SK-N-SH (cell line): ENCODE results near the gene EVC2. TPM values are rescaled to one million over a fixed set of nuclear protein-coding genes. Genes with fewer than 3 reads are reported as not detected.

ENCODE experiments used
- CTCF ChIA-PET: fragments of 300-600, 350-600 bp; formaldehyde crosslinking; extraction: SDS; loops from one replicate; lab custom pipeline; 2021; lab: Yijun Ruan, JAX
- POLR2A ChIA-PET: fragments of 350-600 bp; sonication (Branson Sonifier 250); formaldehyde crosslinking; extraction: SDS; loops from one replicate; lab custom pipeline; 2020; ENCODE audit warnings: antibody characterized with exemption, inconsistent platforms; lab: Yijun Ruan, JAX
- DNase-seq: peaks from one replicate; pipeline ENCODE4 v3.0.0; 2012
- H2AFZ ChIP-seq: fragments of 200-600 bp; sonication (generic); 2 replicates; pipeline ENCODE4 v1.8.1; 2016; ENCODE audit warnings: antibody characterized with exemption, mild to moderate bottlenecking, low read depth
- H3F3A ChIP-seq: fragments of 200-600 bp; sonication (generic); replicated peaks from 2 replicates; pipeline ENCODE3; 2016; ENCODE audit warnings: antibody characterized with exemption, mild to moderate bottlenecking; ENCODE audit not compliant: insufficient read depth
- H3K27ac ChIP-seq, 2 experiments: fragments of 200-500 bp in 1 of 2; fragments of 200-600 bp in 1 of 2; sonication (Bioruptor generic) in 1 of 2; sonication (generic), shearing (Covaris generic) in 1 of 2; 2 replicates each; pipeline versions ENCODE4 v1.5.1 to v1.6.1; 2014 to 2016; ENCODE audit warnings: low read depth in 2 of 2, inconsistent platforms in 1 of 2, low read length in 1 of 2, mild to moderate bottlenecking in 1 of 2, mixed read lengths in 1 of 2
- H3K27me3 ChIP-seq: fragments of 200-600 bp; sonication (generic), shearing (Covaris generic); 2 replicates; pipeline ENCODE4 v1.6.1; 2016; ENCODE audit warnings: mixed run types; ENCODE audit not compliant: insufficient read depth
- H3K36me3 ChIP-seq, 2 experiments: fragments of 200-500 bp in 1 of 2; fragments of 200-600 bp in 1 of 2; sonication (Bioruptor generic) in 1 of 2; sonication (generic) in 1 of 2; replicated peaks in 1 of 2; 2 replicates each; pipeline versions ENCODE3 to v1.5.1; 2014 to 2016; ENCODE audit warnings: low read length in 1 of 2, mild to moderate bottlenecking in 1 of 2; ENCODE audit not compliant: insufficient read depth in 2 of 2, control insufficient read depth in 1 of 2
- H3K4me1 ChIP-seq, 2 experiments: fragments of 200-500 bp in 1 of 2; fragments of 200-600 bp in 1 of 2; sonication (Bioruptor generic) in 1 of 2; sonication (generic), shearing (Covaris generic) in 1 of 2; 2 replicates each; pipeline versions ENCODE4 v1.5.1 to v1.6.1; 2014 to 2016; ENCODE audit warnings: low read depth in 1 of 2, low read length in 1 of 2, mixed run types in 1 of 2; ENCODE audit not compliant: insufficient read depth in 2 of 2, control insufficient read depth in 1 of 2
- H3K4me2 ChIP-seq: fragments of 200-600 bp; sonication (generic), shearing (Covaris generic); 2 replicates; pipeline ENCODE4 v1.6.1; 2017; ENCODE audit warnings: mixed run types
- H3K4me3 ChIP-seq, 2 experiments: fragments of 200-500 bp in 1 of 2; fragments of 200-600 bp in 1 of 2; sonication (Bioruptor generic) in 1 of 2; sonication (generic), shearing (Covaris generic) in 1 of 2; 2 replicates each; pipeline versions ENCODE4 v1.5.1 to v1.8.1; 2014 to 2016; ENCODE audit warnings: low read depth in 2 of 2, inconsistent platforms in 1 of 2, low read length in 1 of 2, mild to moderate bottlenecking in 1 of 2, mixed read lengths in 1 of 2, moderate library complexity in 1 of 2
- H3K79me2 ChIP-seq: fragments of 200-600 bp; sonication (generic); 2 replicates; pipeline ENCODE4 v1.8.1; 2017; ENCODE audit warnings: mild to moderate bottlenecking; ENCODE audit not compliant: insufficient read depth
- H3K9ac ChIP-seq: fragments of 200-600 bp; sonication (generic); 2 replicates; pipeline ENCODE4 v1.6.1; 2017; ENCODE audit warnings: mixed run types
- H3K9me2 ChIP-seq: fragments of 200-600 bp; sonication (generic); 2 replicates; pipeline ENCODE4 v1.6.1; 2017; ENCODE audit warnings: mixed run types
- H3K9me3 ChIP-seq: fragments of 200-600 bp; sonication (generic); 2 replicates; pipeline ENCODE4 v1.6.1; 2017; ENCODE audit warnings: mixed run types, mild to moderate bottlenecking, moderate library complexity
- H4K20me1 ChIP-seq: fragments of 200-600 bp; sonication (generic); 2 replicates; pipeline ENCODE4 v1.6.1; 2017; ENCODE audit warnings: mild to moderate bottlenecking, mixed run types; ENCODE audit not compliant: insufficient read depth
- CHD2 ChIP-seq: fragments of 150-350 bp; IDR thresholded peaks from 2 replicates; pipeline ENCODE4 v1.6.1; 2018; ENCODE audit warnings: low read length; ENCODE audit not compliant: partially characterized antibody
- CTCF ChIP-seq: fragments of 200-600 bp; sonication (generic); IDR thresholded peaks from 2 replicates; pipeline ENCODE4 v1.6.1; 2017; ENCODE audit warnings: antibody characterized with exemption, mild to moderate bottlenecking, moderate library complexity
- ELF1 ChIP-seq: IDR thresholded peaks from 2 replicates; pipeline ENCODE4 v1.4.0; 2012
- FOXM1 ChIP-seq: IDR thresholded peaks from 2 replicates; pipeline ENCODE4 v1.4.0; 2012; ENCODE audit warnings: low read depth, mild to moderate bottlenecking
- GABPA ChIP-seq: IDR thresholded peaks from 2 replicates; pipeline ENCODE4 v1.4.0; 2012; ENCODE audit warnings: low read depth, mild to moderate bottlenecking
- GATA2 ChIP-seq: sonication (generic); formaldehyde crosslinking; IDR thresholded peaks from 2 replicates; pipeline ENCODE4 v1.5.0; 2020; ENCODE audit warnings: mild to moderate bottlenecking, missing genetic modification reagents
- JUND ChIP-seq: IDR thresholded peaks from 2 replicates; pipeline ENCODE4 v1.4.0; 2012
- MEF2A ChIP-seq: IDR thresholded peaks from 2 replicates; pipeline ENCODE4 v1.4.0; 2012; ENCODE audit warnings: low read depth, borderline replicate concordance
- NRF1 ChIP-seq: IDR thresholded peaks from 2 replicates; pipeline ENCODE4 v1.6.1; 2012; ENCODE audit warnings: low read depth, mild to moderate bottlenecking, low read length
- POLR2AphosphoS5 ChIP-seq: IDR thresholded peaks from 2 replicates; pipeline ENCODE4 v1.6.1; 2012; ENCODE audit warnings: low read depth, low read length
- RAD21 ChIP-seq: IDR thresholded peaks from 2 replicates; pipeline ENCODE4 v1.6.1; 2012; ENCODE audit warnings: mild to moderate bottlenecking, low read length
- RCOR1 ChIP-seq: fragments of 150-350 bp; IDR thresholded peaks from 2 replicates; pipeline ENCODE4 v1.6.1; 2017; ENCODE audit warnings: antibody characterized with exemption, low read length
- RXRA ChIP-seq: IDR thresholded peaks from 2 replicates; pipeline ENCODE4 v1.4.0; 2012; ENCODE audit warnings: low read depth, mild to moderate bottlenecking, borderline replicate concordance
- SIN3A ChIP-seq: IDR thresholded peaks from 2 replicates; pipeline ENCODE4 v1.6.1; 2012; ENCODE audit warnings: low read depth, mild to moderate bottlenecking, low read length, moderate library complexity, borderline replicate concordance
- SMC3 ChIP-seq: IDR thresholded peaks from 2 replicates; pipeline ENCODE4 v1.6.1; 2012; ENCODE audit warnings: low read depth, low read length, improper control_type of control experiment
- TAF1 ChIP-seq: IDR thresholded peaks from 2 replicates; pipeline ENCODE4 v1.6.1; 2012; ENCODE audit warnings: low read depth, mild to moderate bottlenecking, low read length, moderate library complexity, borderline replicate concordance
- TEAD4 ChIP-seq: IDR thresholded peaks from 2 replicates; pipeline ENCODE4 v1.4.0; 2012; ENCODE audit warnings: mild to moderate bottlenecking, borderline replicate concordance; ENCODE audit not compliant: insufficient read depth
- YY1 ChIP-seq: IDR thresholded peaks from 2 replicates; pipeline ENCODE4 v1.4.0; 2012; ENCODE audit warnings: low read depth, mild to moderate bottlenecking
- WGBS: methylation state at CpG from one replicate; pipeline ENCODE4 v1.1.6; 2017; ENCODE audit warnings: low lambda C conversion rate; 5-methylcytosine and 5-hydroxymethylcytosine counted together
- polyA plus RNA-seq, 3 experiments: library from polyadenylated mRNA; depleted of rRNA; stranded (reverse); fragments of >200 nt; gene quantifications; 2 replicates each; pipeline ENCODE4 v1.2.3, GENCODE V29; 2012
- TF ChIP-seq, protein P1 (sequence below): IDR thresholded peaks from 2 replicates; pipeline ENCODE4 v1.4.0; 2012; ENCODE audit warnings: low read depth
- TF ChIP-seq, protein P2 (sequence below): IDR thresholded peaks from 2 replicates; pipeline ENCODE4 v1.4.0; 2012; ENCODE audit warnings: low read depth, borderline replicate concordance

Gene EVC2
- polyA plus RNA-seq, 1 of the 3 experiments (the other 2 are of a cell fraction), result not detected

DNA sequence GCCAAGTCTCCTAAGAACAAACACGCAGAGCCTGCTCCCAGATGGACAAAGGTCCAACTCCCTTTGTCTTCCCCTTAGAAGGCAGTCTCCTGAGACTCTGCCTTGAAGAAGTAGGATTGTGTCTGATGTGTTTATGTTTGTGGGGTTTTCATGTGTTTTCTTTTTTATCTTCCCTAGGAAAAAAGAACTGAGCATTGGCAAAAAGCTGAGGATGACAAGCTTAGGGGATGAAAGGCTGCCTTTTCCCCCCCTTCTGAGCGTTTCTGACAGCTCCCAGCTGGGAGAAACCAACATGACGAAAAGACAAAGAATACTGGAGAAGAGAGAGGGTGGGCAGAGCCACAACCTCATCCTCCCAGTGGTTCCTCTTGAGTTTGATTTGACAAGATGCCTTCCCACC lies 181.1 kb downstream of the EVC2 start:
- no peak for DNase-seq
- Histone ChIP-seq H4K20me1 (no peaks in the 10 kb centered on the region), H3F3A (no peaks in the 10 kb centered on the region), H3K9ac (no peak overlapping the region), H3K9me3 (no peaks in the 10 kb centered on the region), H2AFZ (no peak overlapping the region), H3K4me3 (no peak overlapping the region), H3K36me3 (no peaks in the 10 kb centered on the region), H3K27ac (no peak overlapping the region; a peak in 1 of 4 replicates), H3K4me2 (no peak overlapping the region), H3K79me2 (no peaks in the 10 kb centered on the region), H3K4me1 (peaks cover 0 to 30% of the 10 kb centered on the region in 2 experiments; a peak in 1 of 4 replicates), H3K27me3 (no peaks in the 10 kb centered on the region), H3K9me2 (no peaks in the 10 kb centered on the region)
- CTCF ChIA-PET, result interaction anchor here (1.2 kb wide), 1 partner anchor 127 kb away, joined by 4 read pairs; no protein-coding TSS in a partner anchor
- POLR2A ChIA-PET, result no interaction called here
- WGBS, result 4% methylated on average over 3 of the region's 3 CpGs
- TF ChIP-seq GABPA, result no peak
- no peak for TF ChIP-seq MEF2A
- no peak for TF ChIP-seq POLR2AphosphoS5
- TF ChIP-seq YY1, result no peak
- no peak for TF ChIP-seq SIN3A
- no peak for TF ChIP-seq RXRA
- TF ChIP-seq SMC3, result no peak
- TF ChIP-seq TEAD4, result no peak
- no peak for TF ChIP-seq FOXM1
- TF ChIP-seq, protein P1, sequence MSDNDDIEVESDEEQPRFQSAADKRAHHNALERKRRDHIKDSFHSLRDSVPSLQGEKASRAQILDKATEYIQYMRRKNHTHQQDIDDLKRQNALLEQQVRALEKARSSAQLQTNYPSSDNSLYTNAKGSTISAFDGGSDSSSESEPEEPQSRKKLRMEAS, result no peak
- no peak for TF ChIP-seq RCOR1
- no peak for TF ChIP-seq CTCF
- TF ChIP-seq NRF1, result no peak
- TF ChIP-seq CHD2, result no peak
- TF ChIP-seq JUND, result no peak

DNA sequence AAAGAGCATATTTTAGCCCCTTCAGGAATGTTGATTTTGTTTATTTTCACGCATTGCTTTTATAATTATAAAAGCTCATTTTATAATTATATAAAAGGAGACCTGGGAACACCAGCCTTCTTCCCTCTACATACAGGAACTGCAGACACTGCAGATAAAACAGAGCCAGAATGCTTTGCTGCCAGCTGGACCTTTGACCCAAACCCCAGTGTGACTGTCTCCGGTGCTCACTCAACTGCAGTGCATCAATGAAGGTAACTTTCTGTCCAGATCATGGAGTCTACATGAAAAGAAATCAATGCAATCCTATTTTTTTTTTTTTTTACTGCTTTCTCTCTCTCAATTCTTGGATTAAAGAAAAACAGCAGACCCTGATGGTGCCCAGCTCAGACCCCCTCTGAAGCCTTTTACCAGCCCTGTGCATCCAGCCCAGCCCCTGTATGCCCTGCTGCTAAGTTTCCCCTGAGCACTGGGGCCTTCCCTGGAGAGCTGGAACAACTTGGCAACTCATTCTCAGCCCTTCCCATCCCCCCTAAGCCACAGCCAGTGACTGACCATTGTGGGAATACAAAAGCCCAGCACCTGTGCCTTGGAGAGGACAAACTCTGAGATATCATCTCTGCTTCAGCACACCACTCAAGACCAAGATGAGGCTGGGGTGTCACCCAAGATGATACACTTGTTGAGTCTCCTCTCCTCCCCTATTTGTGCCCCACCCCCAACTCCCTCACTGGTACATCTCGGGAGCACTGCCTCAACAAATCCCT lies 182.1 kb downstream of the EVC2 start:
- ChIA-PET POLR2A (no interaction called here), CTCF (interaction anchor here (1.2 kb wide), 1 partner anchor 126 kb away, joined by 4 read pairs; no protein-coding TSS in a partner anchor)
- H3K9ac ChIP-seq, result no peak overlapping the region
- H3K36me3 ChIP-seq, result no peaks in the 10 kb centered on the region
- TF ChIP-seq, protein P2, sequence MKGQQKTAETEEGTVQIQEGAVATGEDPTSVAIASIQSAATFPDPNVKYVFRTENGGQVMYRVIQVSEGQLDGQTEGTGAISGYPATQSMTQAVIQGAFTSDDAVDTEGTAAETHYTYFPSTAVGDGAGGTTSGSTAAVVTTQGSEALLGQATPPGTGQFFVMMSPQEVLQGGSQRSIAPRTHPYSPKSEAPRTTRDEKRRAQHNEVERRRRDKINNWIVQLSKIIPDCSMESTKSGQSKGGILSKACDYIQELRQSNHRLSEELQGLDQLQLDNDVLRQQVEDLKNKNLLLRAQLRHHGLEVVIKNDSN, result no peak
- TF ChIP-seq TAF1 (no peak), GATA2 (CRISPR knock-in tag) (no peak), ELF1 (no peak), RAD21 (no peak)
- DNase-seq, result no peak
- H3K79me2 ChIP-seq, result no peaks in the 10 kb centered on the region
- H4K20me1 ChIP-seq, result no peaks in the 10 kb centered on the region
- H3F3A ChIP-seq, result no peaks in the 10 kb centered on the region
- no peaks in the 10 kb centered on the region for H3K9me2 ChIP-seq
- no peak overlapping the region for H3K4me2 ChIP-seq
- no peaks in the 10 kb centered on the region for H3K9me3 ChIP-seq
- WGBS, result 36% methylated on average over 3 of the region's 3 CpGs
- H3K4me3 ChIP-seq, result no peak overlapping the region
- H3K27me3 ChIP-seq, result no peaks in the 10 kb centered on the region
- peaks cover 0 to 30% of the 10 kb centered on the region in 2 experiments; a peak in 1 of 4 replicates for H3K4me1 ChIP-seq
- H2AFZ ChIP-seq, result no peak overlapping the region
- peak overlapping the region in 1 of 2 experiments; percentile 67; a peak in 1 of 4 replicates for H3K27ac ChIP-seq
